Heart left ventricle (tissue), 13 donors: Measurements from ENCODE around the gene EHF.

Source experiments
- CTCF ChIP-seq, 12 donors: fragments of 200-600 bp; sonication (generic) in 4 of 12; IDR thresholded peaks; one replicate each; pipeline versions ENCODE4 v1.5.0 to v1.8.0; 2018 to 2022; ENCODE audit warnings: antibody characterized with exemption in 12 of 12, mild to moderate bottlenecking in 5 of 12
- POLR2A ChIP-seq, 2 donors: fragments of 450-650 bp; IDR thresholded peaks; one replicate each; pipeline ENCODE4 v1.6.1; 2017; ENCODE audit warnings: antibody characterized with exemption in 2 of 2, mild to moderate bottlenecking in 2 of 2, moderate library complexity in 2 of 2
- donor health status: ischemic (EF 13 %, LVEDD 7.1; RV severe dilation, severe dysfunction).
- donor health status: DM: no; HTN: yes; CAD: no.
- donor health status: DM: no; HTN: no; CAD: no.
- donor health status: ischemic (EF 25% LVEDD 6.9; RV normal size, moderate dysfunction).
- donor health status: ischemic (EF 25% LVEDD 5.7; RV mildly dilated, moderate dysfunction).
- donor health status: ischemic (EF 35%, LVEDD 5.7; RV mildly dilated, moderate dysfunction).
- donor health status: nonischemic (EF 11% LVEDD 7.7; RV severe dilation, severe dysfunction).
- donor health status: DM: yes; HTN: yes; CAD: no.
- donor health status: PGD.
- donor health status: ischemic (EF 29% LVEDD 5.4; RV normal size, mild dysfunction).
- donor health status: nonischemic (EF 23%, LVEDD 6.1; RV moderate dilation, normal function).

- TF ChIP-seq CTCF (IDR thresholded peaks at IDR 0.05) (no peak), POLR2A (IDR thresholded peaks at IDR 0.05) (no peak)
Observed at GRCh38 chr11:34669458-34669857, 48.6 kb downstream of the EHF start.
